Fibroblast of lung (primary cell): ENCODE measurements around the gene KCTD5. TPM values are rescaled to one million over a fixed set of nuclear protein-coding genes. Genes with fewer than 3 reads are reported as not detected.

Experiments
- DNase-seq, 2 donors: peaks; one replicate each; pipeline versions ENCODE4 v3.0.0 to v3.0.0-alpha.2; 2010; ENCODE audit warnings: low read depth in 2 of 2
- H2AFZ ChIP-seq: 2 replicates; pipeline ENCODE4 v1.5.1; 2012; ENCODE audit warnings: low read length, control low read depth, inconsistent platforms
- H3K27ac ChIP-seq: 2 replicates; pipeline ENCODE4 v1.5.1; 2011; ENCODE audit warnings: low read length, control low read depth; ENCODE audit not compliant: insufficient read depth
- H3K27me3 ChIP-seq: 2 replicates; pipeline ENCODE4 v1.5.1; 2011; ENCODE audit warnings: mild to moderate bottlenecking, low read length; ENCODE audit not compliant: control insufficient read depth, insufficient read depth
- H3K36me3 ChIP-seq: 2 replicates; pipeline ENCODE4 v1.5.1; 2011; ENCODE audit warnings: low read length; ENCODE audit not compliant: control insufficient read depth, insufficient read depth
- H3K4me1 ChIP-seq: 2 replicates; pipeline ENCODE4 v1.5.1; 2011; ENCODE audit warnings: low read length; ENCODE audit not compliant: control insufficient read depth, insufficient read depth; ENCODE audit errors: extremely low read depth
- H3K4me2 ChIP-seq: 2 replicates; pipeline ENCODE4 v1.5.1; 2011; ENCODE audit warnings: low read length, control low read depth; ENCODE audit not compliant: insufficient read depth; ENCODE audit errors: extremely low read depth
- H3K4me3 ChIP-seq, 4 experiments: fragments of 200-600 bp in 1 of 4; sonication (generic) in 1 of 4; replicated peaks in 1 of 4; 2 replicates each; pipeline ENCODE4 v1.5.1; 2011 to 2016; ENCODE audit warnings: low read length in 4 of 4, low read depth in 3 of 4, mild to moderate bottlenecking in 3 of 4, control low read depth in 2 of 4, inconsistent platforms in 1 of 4, mixed read lengths in 1 of 4; ENCODE audit not compliant: insufficient read depth in 1 of 4; ENCODE audit errors: control extremely low read depth in 1 of 4
- H3K79me2 ChIP-seq: 2 replicates; pipeline ENCODE4 v1.5.1; 2012; ENCODE audit warnings: mild to moderate bottlenecking, low read length, inconsistent platforms; ENCODE audit not compliant: control insufficient read depth, insufficient read depth
- H3K9ac ChIP-seq: 2 replicates; pipeline ENCODE4 v1.5.1; 2011; ENCODE audit warnings: mild to moderate bottlenecking, low read length, control low read depth; ENCODE audit not compliant: insufficient read depth
- H3K9me3 ChIP-seq: 2 replicates; pipeline ENCODE4 v1.5.1; 2012; ENCODE audit warnings: low read depth, low read length; ENCODE audit not compliant: control insufficient read depth, insufficient read depth
- H4K20me1 ChIP-seq: 2 replicates; pipeline ENCODE4 v1.5.1; 2011; ENCODE audit warnings: low read length; ENCODE audit not compliant: control insufficient read depth, insufficient read depth; ENCODE audit errors: extremely low read depth
- EZH2 ChIP-seq: IDR thresholded peaks from 2 replicates; pipeline ENCODE4 v1.5.1; 2012; ENCODE audit warnings: low read length, control low read depth, mild to moderate bottlenecking; ENCODE audit errors: missing control alignments
- polyA plus RNA-seq, 2 donors: library from polyadenylated mRNA; depleted of rRNA in 1 of 2; stranded (reverse) in 1 of 2; unstranded in 1 of 2; fragments of >200 nt; gene quantifications; 2 replicates each; pipeline ENCODE4 v1.2.1, GENCODE V29; 2011 to 2012; ENCODE audit warnings: missing spikeins in 1 of 2
- total RNA-seq: library from RNA; depleted of rRNA; stranded (reverse); fragments of >200 nt; gene quantifications from 2 replicates; pipeline ENCODE4 v1.2.1, GENCODE V29; 2014
- TF ChIP-seq, protein P1 (sequence below), 2 donors: IDR thresholded peaks in 1 of 2; conservative IDR thresholded peaks in 1 of 2; 1 replicate in 1 of 2; 2 replicates in 1 of 2; pipeline ENCODE4 v1.5.1; 2011 to 2012; ENCODE audit warnings: low read length in 2 of 2, control low read depth in 1 of 2, inconsistent platforms in 1 of 2, low read depth in 1 of 2, mild to moderate bottlenecking in 1 of 2

Gene KCTD5
- total and polyA plus RNA-seq, 2 donors (not counting 1 experiment from before 2014, with no cell fraction given), result 21.6 to 25.9 TPM

DNA sequence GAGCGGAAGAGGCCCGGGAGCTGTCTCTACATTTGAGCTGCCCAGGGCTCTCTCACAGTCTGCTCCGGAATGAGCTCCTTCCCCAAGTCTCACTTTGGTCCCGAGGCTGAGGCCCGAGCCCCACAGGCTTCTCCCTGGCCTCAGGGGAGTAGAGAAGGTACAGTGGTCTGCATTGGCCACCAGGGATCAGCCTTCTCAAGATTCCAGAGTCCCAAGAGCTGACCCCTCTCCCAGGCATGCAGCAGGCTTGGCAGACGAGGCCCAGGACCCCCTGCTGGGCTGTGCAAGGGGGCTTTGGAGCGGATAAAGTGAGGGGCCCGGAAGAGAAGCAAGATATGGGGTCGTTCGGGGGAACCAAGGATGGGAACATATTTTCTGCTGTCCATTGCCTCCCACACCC lies 34.6 kb downstream of the KCTD5 start:
- H3K27ac ChIP-seq, result no peak overlapping the region
- peaks cover 1% of the 10 kb centered on the region for H4K20me1 ChIP-seq
- DNase-seq, result no peak
- H3K27me3 ChIP-seq, result no peaks in the 10 kb centered on the region
- H3K9ac ChIP-seq, result no peak overlapping the region
- H3K4me3 ChIP-seq, result no peak overlapping the region
- H3K4me1 ChIP-seq, result no peaks in the 10 kb centered on the region
- H3K4me2 ChIP-seq, result no peak overlapping the region
- H3K9me3 ChIP-seq, result no peaks in the 10 kb centered on the region
- no peaks in the 10 kb centered on the region for H3K36me3 ChIP-seq
- TF ChIP-seq EZH2, result no peak
- TF ChIP-seq, protein P1, sequence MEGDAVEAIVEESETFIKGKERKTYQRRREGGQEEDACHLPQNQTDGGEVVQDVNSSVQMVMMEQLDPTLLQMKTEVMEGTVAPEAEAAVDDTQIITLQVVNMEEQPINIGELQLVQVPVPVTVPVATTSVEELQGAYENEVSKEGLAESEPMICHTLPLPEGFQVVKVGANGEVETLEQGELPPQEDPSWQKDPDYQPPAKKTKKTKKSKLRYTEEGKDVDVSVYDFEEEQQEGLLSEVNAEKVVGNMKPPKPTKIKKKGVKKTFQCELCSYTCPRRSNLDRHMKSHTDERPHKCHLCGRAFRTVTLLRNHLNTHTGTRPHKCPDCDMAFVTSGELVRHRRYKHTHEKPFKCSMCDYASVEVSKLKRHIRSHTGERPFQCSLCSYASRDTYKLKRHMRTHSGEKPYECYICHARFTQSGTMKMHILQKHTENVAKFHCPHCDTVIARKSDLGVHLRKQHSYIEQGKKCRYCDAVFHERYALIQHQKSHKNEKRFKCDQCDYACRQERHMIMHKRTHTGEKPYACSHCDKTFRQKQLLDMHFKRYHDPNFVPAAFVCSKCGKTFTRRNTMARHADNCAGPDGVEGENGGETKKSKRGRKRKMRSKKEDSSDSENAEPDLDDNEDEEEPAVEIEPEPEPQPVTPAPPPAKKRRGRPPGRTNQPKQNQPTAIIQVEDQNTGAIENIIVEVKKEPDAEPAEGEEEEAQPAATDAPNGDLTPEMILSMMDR (conservative IDR thresholded peaks at IDR 0.05 in 1 of 2, IDR thresholded peaks at IDR 0.05 in 1 of 2; ENCODE audit: low read depth in 1 of 2, low read length in 2 of 2), result no peak
- no peaks in the 10 kb centered on the region for H3K79me2 ChIP-seq
- no peak overlapping the region for H2AFZ ChIP-seq

DNA sequence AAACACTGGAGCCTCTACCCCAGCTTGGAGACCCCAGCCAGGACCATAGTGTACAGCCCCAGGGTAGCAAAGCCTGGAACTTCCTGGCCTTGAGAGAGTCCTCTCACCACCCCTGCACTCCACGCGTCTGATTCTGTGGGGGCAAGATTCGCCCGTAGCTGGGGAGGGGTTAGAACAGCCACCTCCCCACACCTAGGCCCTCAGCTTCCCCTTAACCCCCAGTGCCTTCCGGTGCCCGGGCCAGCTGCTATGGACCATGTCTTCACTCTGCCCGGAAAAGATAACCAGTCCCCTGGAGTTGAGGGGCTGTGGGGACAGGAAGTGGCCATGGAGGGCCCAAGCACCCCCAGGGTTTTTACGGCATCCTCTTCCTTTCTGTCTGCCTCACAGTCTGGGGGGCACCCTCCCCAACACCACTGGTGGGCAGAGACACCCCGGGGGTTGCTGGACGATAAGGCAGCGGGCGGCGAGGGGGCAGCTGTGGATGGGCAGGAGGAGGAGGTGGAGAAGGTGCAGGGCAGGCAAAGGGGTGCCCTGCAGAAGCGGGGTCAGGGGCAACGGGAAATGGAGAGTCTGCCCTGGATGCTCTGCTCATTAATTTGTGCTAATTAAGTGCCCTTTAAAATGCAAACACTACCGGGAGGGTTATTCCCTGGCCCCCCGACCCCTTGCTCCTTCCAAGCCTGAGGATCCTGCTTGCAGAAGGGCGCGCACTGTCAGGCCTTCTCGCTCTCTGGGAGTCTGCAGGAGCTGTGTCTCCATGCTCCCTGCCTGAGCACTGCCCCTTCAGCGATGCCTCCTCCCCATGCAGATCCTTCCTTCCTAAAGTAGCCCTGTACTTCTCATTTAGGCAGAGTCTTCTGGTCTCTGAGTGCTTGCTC lies 35.3 kb downstream of the KCTD5 start:
- H3K9me3 ChIP-seq, result no peaks in the 10 kb centered on the region
- H3K9ac ChIP-seq, result no peak overlapping the region
- DNase-seq, result no peak
- TF ChIP-seq EZH2, result no peak
- TF ChIP-seq, protein P1 (conservative IDR thresholded peaks at IDR 0.05 in 1 of 2, IDR thresholded peaks at IDR 0.05 in 1 of 2; ENCODE audit: low read depth in 1 of 2, low read length in 2 of 2), result no peak
- H3K27ac ChIP-seq, result no peak overlapping the region
- H3K4me1 ChIP-seq, result no peaks in the 10 kb centered on the region
- no peaks in the 10 kb centered on the region for H3K79me2 ChIP-seq
- H3K4me2 ChIP-seq, result no peak overlapping the region
- H2AFZ ChIP-seq, result no peak overlapping the region
- H3K36me3 ChIP-seq, result no peaks in the 10 kb centered on the region
- H3K4me3 ChIP-seq, result no peak overlapping the region
- H4K20me1 ChIP-seq, result peaks cover 1% of the 10 kb centered on the region
- no peaks in the 10 kb centered on the region for H3K27me3 ChIP-seq

DNA sequence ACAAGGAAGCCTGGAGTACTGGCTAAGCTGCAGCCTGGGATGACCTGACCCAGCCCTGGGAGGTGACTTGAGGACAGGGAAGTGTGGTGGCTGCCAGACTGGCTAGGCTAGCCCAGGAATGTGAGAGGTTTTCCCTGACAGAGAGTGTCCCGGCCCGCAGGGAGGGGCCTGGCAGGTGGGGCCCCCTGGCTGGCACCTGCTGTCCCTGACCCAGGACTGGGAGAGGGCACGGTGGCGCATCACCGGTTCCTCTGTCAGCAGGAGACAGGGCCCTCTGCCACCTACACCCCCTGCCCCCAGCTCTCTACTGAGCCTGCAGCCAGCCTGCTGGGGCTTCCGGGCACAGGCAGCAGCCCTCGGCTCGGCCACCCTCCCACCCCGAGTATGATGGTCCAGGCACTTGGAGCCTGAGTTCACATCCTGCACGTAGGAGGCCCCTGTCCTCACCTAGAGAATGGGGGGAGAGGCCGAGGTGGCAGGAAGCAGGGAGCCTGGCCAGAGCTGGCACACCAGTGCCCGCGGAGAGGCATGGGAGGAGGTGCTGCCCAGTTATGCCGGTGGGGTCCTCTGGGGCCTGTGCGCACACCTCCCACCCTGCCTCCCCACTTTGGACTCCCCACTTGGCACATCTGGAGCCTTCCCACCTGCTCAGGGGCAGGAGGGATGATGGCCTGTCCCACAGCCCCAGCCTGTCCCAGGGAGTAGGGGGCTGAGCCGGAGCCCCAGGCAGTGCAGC lies 37.2 kb downstream of the KCTD5 start:
- Histone ChIP-seq H2AFZ (no peak overlapping the region), H3K4me3 (no peak overlapping the region), H3K27me3 (peaks cover 3% of the 10 kb centered on the region), H3K27ac (no peak overlapping the region), H3K9me3 (no peaks in the 10 kb centered on the region), H3K79me2 (no peaks in the 10 kb centered on the region), H4K20me1 (peaks cover 1% of the 10 kb centered on the region), H3K9ac (no peak overlapping the region), H3K4me2 (no peak overlapping the region), H3K4me1 (no peaks in the 10 kb centered on the region), H3K36me3 (no peaks in the 10 kb centered on the region)
- DNase-seq, result no peak
- TF ChIP-seq EZH2, result no peak
- TF ChIP-seq, protein P1 (conservative IDR thresholded peaks at IDR 0.05 in 1 of 2, IDR thresholded peaks at IDR 0.05 in 1 of 2; ENCODE audit: low read depth in 1 of 2, low read length in 2 of 2), result no peak
